HG03378 (cell line): ENCODE results near the gene MCTP2.
"Not testable (repeated sequence)": the region's sequence is repeated elsewhere in the genome, so short reads cannot be mapped to it uniquely, and the experiment has no call there.

Experiments used
- ATAC-seq: cut with Tn5 transposase; IDR thresholded peaks from one replicate; pipeline ENCODE4 v1.9.1; 2021; ENCODE audit warnings: mild to moderate bottlenecking, moderate library complexity; ENCODE audit not compliant: unreplicated experiment

Gene MCTP2

DNA sequence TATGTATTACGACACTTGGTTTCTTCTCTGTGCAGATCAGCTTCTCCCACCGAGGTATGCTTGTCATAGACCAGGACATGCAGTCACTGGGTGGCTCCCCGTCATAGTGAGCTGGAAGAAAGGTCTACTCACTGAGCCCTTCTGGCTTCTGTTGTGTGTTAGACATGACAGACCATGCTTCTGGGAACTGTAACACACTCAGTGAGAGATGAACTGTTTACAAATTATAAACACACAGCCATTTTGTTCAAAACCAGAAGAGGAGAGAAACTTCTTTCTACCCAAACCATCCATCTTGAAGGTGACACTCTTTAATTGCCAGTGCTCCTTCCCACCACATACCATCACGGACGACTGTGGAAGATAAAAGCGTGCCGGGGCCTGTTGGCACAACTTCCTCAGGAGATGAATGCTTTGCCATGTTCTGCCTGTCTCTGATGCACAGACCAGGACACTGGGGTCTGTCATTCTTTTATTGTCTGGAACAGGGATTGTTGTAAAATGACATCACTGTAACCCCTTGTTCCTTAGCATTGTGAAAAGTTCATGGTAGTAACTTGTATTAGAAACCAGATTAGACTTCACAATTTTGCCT, 214.3 kb downstream of the MCTP2 start:
- ATAC-seq: no peak

DNA sequence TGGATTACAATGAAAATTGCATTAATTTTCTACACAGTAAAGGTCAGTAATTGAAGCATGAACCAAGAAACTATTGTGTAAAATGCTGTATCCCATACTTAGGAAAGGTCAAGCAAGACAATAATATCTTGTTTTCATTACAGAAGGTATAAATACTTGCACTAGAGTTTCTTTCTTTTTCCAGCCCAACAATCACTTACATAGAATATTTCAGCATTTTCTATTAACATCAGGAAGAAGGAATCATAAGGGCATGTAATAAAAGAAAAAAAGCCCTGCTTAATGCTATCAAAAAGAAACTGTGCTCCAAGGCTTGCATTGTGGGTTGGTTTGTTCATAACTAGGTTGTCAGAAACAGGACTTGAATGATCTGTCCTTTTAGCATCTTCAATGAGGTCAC, 215.1 kb downstream of the MCTP2 start:
- no peak for ATAC-seq

DNA sequence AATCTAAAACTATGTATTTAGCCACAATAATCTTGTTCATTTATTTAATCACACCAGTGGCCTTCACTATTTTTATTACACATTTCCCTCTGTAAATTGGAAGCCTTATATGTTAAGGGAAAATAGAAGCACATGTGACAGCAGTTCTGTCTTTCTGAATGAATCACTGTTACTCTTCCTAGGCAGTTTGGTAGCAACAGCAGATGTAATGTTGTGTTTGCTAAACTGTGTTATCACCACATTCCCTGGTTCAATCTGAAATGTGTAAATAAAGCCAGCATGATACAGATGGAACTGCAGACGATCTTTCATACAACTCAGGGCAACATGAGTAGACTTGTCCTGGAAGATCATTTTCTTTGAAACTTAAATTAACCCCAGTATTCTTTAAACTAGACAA, 220.1 kb downstream of the MCTP2 start:
- ATAC-seq: no peak

DNA sequence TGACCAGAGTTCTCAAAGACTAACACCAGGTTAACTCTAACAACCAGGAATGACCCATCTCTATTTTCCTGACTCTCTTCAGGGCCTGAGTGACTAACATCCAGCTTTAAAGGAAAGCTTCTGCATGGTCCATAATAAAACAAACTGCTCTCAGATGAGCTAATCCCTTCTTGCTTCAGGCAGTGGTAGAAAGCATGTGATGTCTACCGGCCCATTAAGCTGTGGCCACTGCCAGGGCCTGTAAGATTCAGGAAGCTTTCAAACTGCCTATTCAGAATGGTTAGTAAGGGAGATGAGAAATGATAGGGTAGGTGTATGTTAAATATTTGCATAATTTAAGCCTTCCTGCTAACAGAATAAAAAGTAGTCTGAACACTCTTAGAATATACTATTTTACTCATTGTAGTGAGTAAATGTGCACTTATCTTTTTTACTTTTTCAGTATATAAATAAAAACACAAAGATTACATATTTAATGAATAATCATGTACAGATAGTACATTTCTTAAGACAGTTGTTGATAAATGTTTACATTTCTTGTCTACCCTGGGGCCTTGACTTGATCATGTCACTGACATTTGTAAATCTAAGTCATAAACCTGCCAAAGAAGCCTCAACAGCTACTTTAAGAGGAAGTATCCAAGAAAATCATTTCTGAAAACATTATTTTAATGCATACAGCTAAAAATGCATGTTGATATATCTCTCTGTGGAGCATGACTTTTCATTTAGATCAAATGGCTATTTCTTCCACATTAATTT, 222.0 kb downstream of the MCTP2 start:
- ATAC-seq: no peak

DNA sequence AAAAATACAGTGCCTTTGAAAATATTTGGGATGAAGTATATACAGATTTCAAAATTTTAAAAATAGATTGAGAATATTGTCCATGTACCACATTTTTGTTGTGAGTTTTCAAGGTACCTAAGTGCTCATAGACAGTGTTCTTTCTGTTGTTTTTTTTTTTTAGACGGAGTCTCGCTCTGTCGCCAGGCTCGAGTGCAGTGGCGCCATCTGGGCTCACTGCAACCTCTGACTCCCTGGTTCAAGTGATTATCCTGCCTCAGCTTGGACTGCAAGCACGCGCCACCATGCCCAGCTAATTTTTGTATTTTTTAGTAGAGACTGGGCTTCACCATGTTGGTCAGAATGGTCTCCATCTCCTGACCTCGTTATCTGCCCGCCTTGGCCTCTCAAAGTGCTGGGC, 223.9 kb downstream of the MCTP2 start:
- ATAC-seq: no peak

DNA sequence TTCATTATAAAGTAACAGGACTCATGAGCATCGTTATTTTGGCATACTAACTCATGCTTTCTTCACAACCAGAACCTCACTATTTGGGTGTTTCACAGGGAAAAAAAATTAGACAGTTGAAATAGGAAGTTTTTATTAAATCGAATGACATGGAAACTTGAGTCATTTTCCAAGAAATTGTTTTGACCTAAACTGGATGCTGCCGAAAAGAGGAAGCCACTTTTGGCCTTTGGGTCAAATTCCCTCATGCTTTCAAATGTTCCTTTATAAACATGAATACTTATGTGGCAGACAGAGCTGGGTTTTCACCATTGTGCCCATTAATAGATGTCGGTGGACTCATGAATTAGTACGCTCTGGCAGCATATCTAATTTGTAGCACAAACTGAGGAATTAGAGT, 224.9 kb downstream of the MCTP2 start:
- no peak for ATAC-seq

DNA sequence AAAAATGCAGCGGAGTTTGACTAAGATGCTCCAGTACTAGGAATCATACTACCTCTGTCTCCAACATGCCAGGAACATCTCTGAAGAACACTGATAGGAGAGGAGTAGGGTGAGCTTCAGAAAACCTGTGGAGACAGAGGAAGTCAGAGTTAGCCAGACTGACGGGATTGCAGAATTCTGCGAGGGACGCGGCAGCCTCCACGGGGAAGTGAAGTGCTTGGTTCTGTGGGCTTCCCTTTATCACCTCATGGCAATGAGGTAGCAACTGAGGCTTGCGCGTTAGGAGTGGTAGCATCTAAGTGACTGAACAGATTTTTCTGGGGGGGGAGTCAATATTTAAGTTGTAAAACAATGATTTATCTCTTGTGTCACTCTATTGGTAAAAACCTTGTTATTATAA, 226.3 kb downstream of the MCTP2 start:
- ATAC-seq: no peak

DNA sequence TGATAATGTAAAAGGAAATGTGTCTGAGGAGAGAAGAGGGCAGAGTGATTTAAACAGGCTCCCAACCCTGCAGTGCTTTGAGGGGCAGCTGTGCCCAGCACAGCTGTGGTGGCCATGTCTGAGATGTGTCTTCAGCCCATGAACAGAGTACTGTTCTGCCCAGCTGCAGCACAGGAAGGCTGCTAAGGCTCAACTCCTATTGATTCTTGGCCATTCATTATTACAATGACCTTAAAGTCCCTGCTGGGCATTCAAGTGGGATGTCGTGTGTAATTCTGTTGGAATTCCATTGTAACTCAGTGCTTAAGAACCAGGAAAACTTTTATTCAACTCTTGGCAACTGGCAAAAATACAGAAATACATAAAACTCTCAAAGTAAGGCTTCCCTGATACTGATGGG, 229.3 kb downstream of the MCTP2 start:
- no peak for ATAC-seq

DNA sequence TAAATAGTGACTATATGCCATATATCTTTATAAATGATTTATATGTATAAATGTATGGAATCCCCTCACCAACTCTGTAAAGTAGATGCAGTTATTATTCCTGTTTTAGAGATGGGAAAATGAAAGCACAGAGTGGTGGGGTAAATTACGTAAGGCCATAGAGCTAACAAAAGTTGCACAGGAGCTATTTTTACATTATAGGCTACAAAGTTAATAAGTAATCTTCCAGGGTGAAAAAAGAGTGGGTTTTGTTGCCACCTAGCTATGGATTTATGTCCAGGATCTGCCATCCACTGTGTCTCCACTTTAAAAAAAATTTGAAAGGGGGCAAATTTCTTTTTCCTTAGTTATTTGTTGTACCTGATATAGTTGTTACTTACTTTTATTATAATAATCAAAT, 235.7 kb downstream of the MCTP2 start:
- ATAC-seq: no peak

DNA sequence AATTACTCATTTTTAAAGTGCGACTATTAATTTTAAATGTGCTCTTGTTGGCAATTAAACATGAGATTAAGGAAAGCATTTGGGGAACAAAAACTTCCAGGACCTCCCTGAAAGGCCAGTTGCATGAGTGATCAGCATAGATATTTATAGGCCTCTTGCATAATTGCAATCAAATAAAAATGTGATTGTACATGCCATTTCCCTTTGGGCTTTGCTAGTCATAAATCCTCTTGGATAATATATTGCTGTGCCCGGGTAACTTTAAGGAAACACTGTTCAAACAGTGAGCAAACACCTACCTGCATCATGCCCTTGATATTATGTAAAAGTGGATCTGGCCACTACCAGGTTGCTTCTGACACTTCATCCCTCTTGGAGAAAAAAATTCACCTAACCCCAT, 239.1 kb downstream of the MCTP2 start:
- no peak for ATAC-seq

DNA sequence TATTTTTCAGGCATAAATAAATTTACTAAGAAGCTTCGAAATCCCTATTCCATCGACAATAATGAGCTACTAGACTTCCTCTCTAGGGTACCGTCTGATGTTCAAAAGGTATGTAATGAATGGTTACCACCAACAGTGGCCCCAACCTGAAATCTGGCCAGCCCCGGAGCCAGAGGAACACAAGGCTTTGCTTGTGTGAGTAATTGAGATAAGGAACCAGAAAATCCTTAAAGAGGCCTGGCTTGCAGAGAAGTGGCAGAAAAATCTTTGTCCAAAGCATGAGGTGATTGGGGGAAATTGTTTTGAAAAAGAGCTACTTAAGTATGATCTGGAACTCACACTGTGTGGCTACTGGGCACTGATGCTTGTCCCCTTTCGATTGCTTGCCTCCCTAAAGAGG, 245.3 kb downstream of the MCTP2 start:
- no peak for ATAC-seq

DNA sequence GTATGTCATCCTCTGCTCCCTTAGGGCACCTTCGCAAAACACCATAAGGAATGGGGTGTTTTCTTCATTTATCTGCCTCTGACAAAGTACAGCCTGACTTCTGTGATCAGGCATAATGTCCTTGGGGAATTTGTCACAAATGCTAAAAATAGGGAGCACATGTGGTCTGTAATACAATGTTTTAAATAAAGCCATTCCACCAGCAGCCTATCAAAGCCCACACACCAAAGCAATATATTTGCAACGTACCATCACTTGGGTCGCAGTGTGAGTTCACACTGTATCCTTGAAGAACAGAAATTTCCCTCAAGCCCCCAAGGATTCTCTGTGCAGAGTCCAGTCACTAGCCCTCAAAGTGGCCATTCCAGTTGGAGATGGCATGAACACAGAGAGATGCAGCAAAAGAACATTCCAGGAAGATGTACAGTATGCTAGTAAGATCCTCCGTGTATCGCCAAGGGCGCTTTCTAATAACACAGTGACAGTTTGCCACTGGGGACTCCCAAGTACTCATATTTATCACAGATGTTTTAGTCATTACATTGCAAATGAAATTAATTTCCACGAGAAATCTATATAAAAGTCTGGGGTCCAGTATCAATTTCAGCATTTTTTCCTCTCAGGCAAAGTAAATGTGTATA, 246.7 kb downstream of the MCTP2 start:
- ATAC-seq: no peak

DNA sequence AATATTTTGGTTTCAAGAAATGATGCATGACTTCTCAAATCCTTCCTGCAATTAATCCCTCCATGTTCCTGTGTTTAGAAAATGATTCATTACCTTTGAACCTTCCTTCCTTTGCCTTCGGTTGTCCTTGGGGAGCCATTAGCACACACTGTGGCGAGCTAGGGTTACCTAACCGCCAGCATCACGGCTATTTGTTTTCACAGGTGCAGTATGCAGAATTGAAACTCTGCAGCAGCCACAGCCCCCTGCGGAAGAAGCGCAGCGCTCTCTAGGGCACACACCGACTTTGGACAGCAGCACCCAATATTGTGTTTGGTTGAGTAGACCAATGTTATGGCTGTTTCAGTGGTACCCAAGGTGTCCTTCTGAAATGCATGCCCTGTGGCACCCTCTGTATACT, 247.4 kb downstream of the MCTP2 start:
- ATAC-seq: no peak

DNA sequence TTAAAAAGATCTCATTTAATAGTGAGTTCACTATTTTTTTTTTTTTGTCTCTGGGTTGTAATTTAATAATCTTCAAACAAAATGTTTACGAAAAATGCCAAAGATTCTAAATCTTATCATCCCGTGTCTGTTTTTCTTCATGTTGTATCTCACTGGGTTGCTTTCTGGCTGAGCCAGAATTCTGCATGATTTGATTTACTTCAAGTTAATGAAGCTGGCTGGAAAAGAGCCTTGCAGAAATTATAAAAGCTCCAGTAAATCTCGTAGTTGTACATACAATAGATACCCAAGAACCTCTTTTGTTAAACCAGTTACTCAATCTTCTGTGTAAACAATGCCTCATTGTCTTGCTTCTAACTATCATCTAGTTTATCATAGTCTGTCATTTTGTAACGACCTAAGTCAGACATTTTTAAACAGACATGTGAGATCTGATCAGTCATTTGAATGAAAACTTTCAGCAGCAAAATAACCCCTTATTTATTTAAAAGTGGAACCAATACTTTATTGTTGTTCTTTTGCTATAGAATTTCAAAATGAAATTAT, 249.0 kb downstream of the MCTP2 start:
- no peak for ATAC-seq

DNA sequence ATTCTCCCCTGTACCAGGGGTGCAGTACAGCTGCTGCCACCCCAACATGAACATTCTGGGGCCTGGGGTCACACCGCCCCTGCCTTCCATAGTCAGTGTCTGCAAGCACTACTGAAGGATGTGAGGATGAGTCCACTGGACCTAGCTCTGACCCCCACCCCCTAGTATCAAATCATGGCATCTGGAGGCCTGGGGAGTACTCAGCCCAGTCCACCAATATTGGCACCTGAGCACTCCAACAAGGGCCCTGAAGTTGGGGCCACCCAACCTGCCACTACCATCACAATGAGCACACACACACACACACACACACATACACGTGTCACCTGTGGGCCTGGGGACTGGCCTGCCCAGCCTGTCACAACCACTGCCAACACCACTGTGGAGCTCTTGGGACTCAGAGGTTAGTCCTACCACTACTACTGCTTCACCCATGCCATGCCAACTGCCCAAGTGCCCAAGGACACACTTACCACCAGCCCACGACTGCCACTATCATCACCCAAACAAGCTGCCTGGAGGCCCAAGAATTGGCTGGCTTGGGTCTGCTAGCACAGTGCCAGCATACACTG, 253.9 kb downstream of the MCTP2 start:
- ATAC-seq: no peak

DNA sequence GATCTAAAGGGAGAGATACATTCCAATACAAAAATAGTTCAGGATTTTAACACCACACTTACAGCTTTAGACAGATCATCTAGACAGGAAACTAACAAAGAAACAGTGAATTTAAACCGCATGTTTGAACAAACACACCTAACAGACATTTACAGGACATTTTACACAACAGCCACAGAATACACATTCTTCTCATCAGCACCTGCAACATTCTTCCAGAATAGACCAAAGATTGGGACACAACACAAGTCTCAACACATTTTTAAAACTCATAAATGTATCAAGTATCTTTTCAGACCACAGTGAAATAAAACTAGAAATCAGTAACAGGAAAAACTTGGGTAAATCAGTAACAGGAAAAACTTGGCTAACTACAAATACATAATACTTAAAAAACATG, 256.3 kb downstream of the MCTP2 start:
- ATAC-seq: no peak

DNA sequence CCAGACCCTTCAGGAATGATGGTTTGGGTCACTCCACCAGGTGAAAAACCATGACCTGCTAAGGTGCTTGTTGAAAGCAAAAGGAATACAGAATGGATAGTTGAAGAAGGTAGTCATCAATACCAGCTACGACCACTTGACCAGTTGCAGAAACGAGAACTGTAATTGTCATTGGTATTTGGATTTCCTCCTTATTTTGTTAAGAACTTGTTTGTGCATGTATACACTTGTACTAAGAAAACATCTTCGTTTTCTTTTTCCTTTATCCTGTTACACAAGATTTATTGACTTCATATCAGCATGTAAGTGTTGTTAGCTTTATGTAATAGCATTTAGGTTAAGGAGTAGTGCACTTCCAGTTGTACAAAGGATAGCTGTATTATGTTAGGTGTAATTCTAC, 261.8 kb downstream of the MCTP2 start:
- ATAC-seq: no peak

DNA sequence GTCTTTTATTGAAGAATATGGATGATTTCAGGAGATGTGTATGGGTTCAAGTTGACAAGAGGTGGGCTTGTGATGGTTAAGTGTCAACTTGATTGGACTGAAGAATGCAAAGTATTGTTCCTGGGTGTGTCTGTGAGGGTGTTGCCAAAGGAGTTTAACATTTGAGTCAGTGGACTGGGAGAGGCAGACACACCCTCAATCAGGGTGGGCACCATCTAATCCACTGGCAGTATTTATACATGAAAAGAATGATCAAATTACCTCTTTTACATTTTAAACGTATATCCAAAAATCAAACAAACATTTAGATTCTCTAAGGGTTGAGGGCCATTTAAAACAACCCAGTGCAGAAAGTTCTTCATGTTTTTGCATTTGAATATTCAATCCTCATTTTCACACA, 262.2 kb downstream of the MCTP2 start:
- not testable (repeated sequence) for ATAC-seq

DNA sequence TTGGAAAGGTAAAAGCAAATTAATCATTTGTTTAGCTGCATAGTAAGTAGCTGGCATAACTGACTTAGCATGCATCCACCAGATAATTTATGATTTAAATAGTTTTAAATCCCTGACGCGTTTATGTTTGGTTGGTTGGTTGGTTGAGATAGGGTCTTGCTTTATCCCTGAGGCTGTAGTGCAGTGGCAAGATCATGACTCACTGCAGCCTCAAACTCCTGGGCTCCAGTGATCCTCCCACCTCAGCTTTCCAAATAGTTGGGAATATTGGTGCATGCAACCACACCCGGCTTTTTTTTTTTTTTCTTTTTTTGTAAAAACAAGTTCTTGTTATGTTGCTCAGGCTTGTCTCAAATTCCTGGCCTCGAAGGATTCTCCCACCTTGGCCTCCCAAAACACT, 263.4 kb downstream of the MCTP2 start:
- no peak for ATAC-seq

DNA sequence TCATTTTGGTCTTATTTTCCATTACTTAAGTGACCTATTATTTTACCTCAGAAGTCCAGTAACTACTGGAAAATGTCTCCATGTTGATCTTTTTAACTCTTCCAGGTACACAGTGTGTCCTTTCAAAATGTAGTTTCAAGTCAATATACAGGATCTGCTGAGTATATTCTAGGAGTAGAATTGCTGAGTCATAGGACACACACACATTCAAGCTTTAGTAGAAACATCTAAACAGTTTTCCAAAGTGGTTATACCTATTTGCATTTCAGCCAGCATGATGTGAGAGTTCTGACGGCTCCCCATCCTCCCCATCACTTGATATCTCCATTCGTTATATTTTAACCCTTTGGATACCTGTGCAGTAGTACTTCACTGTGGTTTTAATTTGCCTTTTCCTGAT, 271.9 kb downstream of the MCTP2 start:
- ATAC-seq: no peak

DNA sequence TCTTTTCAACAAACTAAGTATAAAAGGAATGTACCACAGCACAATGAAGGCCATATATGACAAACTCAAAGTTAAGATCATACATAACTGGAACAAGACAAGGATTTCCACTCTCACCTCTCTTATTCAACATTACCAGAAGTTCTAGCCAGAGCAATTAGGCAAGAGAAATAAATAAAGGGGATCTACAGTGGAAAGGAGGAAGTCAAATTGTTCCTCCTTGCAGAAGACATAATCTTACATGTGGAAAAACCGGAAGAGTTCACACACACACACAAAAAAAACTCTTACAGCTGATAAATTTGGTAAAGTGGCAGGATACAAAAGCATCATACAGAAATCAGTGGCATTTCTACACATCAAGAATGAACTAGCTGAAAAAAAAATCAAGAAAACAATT, 277.9 kb downstream of the MCTP2 start:
- ATAC-seq: no peak

DNA sequence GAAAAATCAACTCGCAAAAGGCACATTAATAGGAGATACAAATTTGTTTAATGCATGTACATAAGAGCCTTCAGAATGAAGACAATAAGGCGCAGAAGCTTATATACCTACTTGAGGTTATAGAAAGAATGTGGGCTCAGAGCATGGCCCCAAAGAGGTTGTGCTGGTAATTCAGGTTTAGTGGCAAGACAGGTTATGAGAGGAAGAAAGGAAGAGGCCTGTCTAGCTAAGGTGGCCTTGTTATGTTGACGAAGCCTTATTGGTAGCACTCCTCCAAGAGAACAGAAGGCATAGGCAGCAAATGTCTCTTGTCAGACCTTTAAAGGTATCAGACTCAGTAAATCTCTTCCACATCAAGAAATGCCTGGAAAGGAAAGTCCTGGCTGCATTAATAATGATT, 290.8 kb downstream of the MCTP2 start:
- ATAC-seq: no peak
